Astrocyte (in vitro differentiated cells and primary cell): ENCODE measurements around the gene SH3BP4. TPM values are rescaled to one million over a fixed set of nuclear protein-coding genes. Genes with fewer than 3 reads are reported as not detected.
"Not testable (repeated sequence)": the region's sequence is repeated elsewhere in the genome, so short reads cannot be mapped to it uniquely, and the experiment has no call there.

Source experiments
- DNase-seq: peaks from one replicate; pipeline ENCODE4 v3.0.0-alpha.2; 2010; ENCODE audit warnings: low read depth
- FAIRE-seq: peaks from 2 replicates; lab custom pipeline; 2011; peaks lifted over from hg19 to GRCh38; lab: Jason Lieb, UNC
- H2AFZ ChIP-seq: 2 replicates; pipeline ENCODE4 v1.6.0; 2012; ENCODE audit warnings: low read depth, low read length, inconsistent platforms
- H3K27ac ChIP-seq: 2 replicates; pipeline ENCODE4 v1.5.1; 2011; ENCODE audit warnings: low read depth, low read length, inconsistent platforms
- H3K27me3 ChIP-seq: 2 replicates; pipeline ENCODE4 v1.6.0; 2011; ENCODE audit warnings: low read length, inconsistent platforms; ENCODE audit not compliant: insufficient read depth
- H3K36me3 ChIP-seq: 2 replicates; pipeline ENCODE4 v1.5.1; 2011; ENCODE audit warnings: low read length, inconsistent platforms; ENCODE audit not compliant: insufficient read depth
- H3K4me1 ChIP-seq: 2 replicates; pipeline ENCODE4 v1.5.1; 2011; ENCODE audit warnings: low read length, inconsistent platforms; ENCODE audit not compliant: insufficient read depth
- H3K4me2 ChIP-seq: 2 replicates; pipeline ENCODE4 v1.6.0; 2012; ENCODE audit warnings: low read length, inconsistent platforms
- H3K4me3 ChIP-seq: 2 replicates; pipeline ENCODE4 v1.5.1; 2011; ENCODE audit warnings: low read depth, mild to moderate bottlenecking, low read length, inconsistent platforms; ENCODE audit not compliant: insufficient read depth
- H3K79me2 ChIP-seq: 2 replicates; pipeline ENCODE4 v1.6.0; 2012; ENCODE audit warnings: mild to moderate bottlenecking, low read length, inconsistent platforms; ENCODE audit not compliant: insufficient read depth
- H3K9ac ChIP-seq: 2 replicates; pipeline ENCODE4 v1.6.0; 2012; ENCODE audit warnings: mild to moderate bottlenecking, low read length, inconsistent platforms
- H3K9me3 ChIP-seq: 2 replicates; pipeline ENCODE4 v1.5.1; 2012; ENCODE audit warnings: low read depth, mild to moderate bottlenecking, low read length, inconsistent platforms; ENCODE audit not compliant: insufficient read depth
- H4K20me1 ChIP-seq: 2 replicates; pipeline ENCODE4 v1.6.0; 2012; ENCODE audit warnings: low read length, inconsistent platforms; ENCODE audit not compliant: insufficient read depth
- H3K27ac Mint-ChIP-seq: one replicate; pipeline ENCODE4 v1.8.0; 2021; ENCODE audit warnings: mild to moderate bottlenecking, mixed read lengths; ENCODE audit not compliant: unreplicated experiment
- H3K27me3 Mint-ChIP-seq: one replicate; pipeline ENCODE4 v1.8.0; 2021; ENCODE audit warnings: low read depth, mixed read lengths; ENCODE audit not compliant: unreplicated experiment
- H3K36me3 Mint-ChIP-seq: one replicate; pipeline ENCODE4 v1.8.0; 2021; ENCODE audit warnings: low read depth, mixed read lengths; ENCODE audit not compliant: unreplicated experiment
- H3K4me1 Mint-ChIP-seq: one replicate; pipeline ENCODE4 v1.8.0; 2021; ENCODE audit warnings: low read depth, mixed read lengths; ENCODE audit not compliant: unreplicated experiment
- H3K4me3 Mint-ChIP-seq: one replicate; pipeline ENCODE4 v1.8.0; 2021; ENCODE audit warnings: mild to moderate bottlenecking, moderate library complexity, mixed read lengths; ENCODE audit not compliant: unreplicated experiment
- H3K9me3 Mint-ChIP-seq: one replicate; pipeline ENCODE4 v1.8.0; 2021; ENCODE audit warnings: mild to moderate bottlenecking, mixed read lengths; ENCODE audit not compliant: unreplicated experiment
- EZH2 ChIP-seq: IDR thresholded peaks from 2 replicates; pipeline ENCODE4 v1.6.1; 2012; ENCODE audit warnings: mild to moderate bottlenecking, low read length, inconsistent platforms; ENCODE audit not compliant: insufficient read depth
- total RNA-seq: library from RNA; stranded (reverse); gene quantifications from 2 replicates; pipeline ENCODE4 v1.2.1, GENCODE V29; 2021
- TF ChIP-seq, protein P1 (sequence below): IDR thresholded peaks from 2 replicates; pipeline ENCODE4 v1.5.1; 2011; ENCODE audit warnings: low read depth, mild to moderate bottlenecking, inconsistent platforms, low read length, moderate library complexity; ENCODE audit not compliant: insufficient read depth

The SH3BP4 gene
- total RNA-seq, 1 donor from 2014 or later, result 127 TPM

DNA sequence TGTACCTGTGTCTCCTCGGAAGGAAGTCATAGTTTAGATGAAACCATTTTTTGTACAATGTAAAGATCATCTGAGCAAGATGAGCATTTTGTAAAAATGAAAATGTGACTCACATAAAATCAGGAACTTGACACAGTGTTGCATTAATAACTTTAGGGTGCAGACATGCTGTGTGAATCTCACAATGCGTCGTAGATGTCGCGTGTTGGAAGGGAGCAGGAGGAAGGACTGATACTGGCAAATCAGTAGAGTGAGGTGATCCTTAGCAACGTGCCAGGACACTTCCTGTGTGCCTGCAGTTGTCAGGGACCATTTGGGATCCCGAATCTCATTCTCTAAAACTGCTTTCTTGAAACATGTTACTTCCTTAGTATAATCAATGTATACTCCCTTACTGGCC is 103.1 kb downstream of the SH3BP4 start:
- Histone ChIP-seq H3K9ac (no peak overlapping the region), H4K20me1 (peaks cover 59% of the 10 kb centered on the region), H3K4me2 (no peak overlapping the region), H3K79me2 (peaks cover 38% of the 10 kb centered on the region), H3K36me3 (peaks cover 47% of the 10 kb centered on the region), H3K27me3 (no peaks in the 10 kb centered on the region), H3K27ac (peak overlapping the region; percentile 20), H3K9me3 (no peaks in the 10 kb centered on the region), H3K4me1 (peaks cover 32% of the 10 kb centered on the region), H2AFZ (no peak overlapping the region), H3K4me3 (no peak overlapping the region)
- TF ChIP-seq EZH2, result no peak
- H3K36me3 Mint-ChIP-seq, result peaks cover 20% of the 10 kb centered on the region
- DNase-seq (no peak), FAIRE-seq (no peak)
- no peak overlapping the region for H3K4me3 Mint-ChIP-seq
- no peak overlapping the region for H3K27ac Mint-ChIP-seq
- H3K27me3 Mint-ChIP-seq, result no peaks in the 10 kb centered on the region
- H3K4me1 Mint-ChIP-seq, result peaks cover 21% of the 10 kb centered on the region
- peaks cover 5% of the 10 kb centered on the region for H3K9me3 Mint-ChIP-seq

DNA sequence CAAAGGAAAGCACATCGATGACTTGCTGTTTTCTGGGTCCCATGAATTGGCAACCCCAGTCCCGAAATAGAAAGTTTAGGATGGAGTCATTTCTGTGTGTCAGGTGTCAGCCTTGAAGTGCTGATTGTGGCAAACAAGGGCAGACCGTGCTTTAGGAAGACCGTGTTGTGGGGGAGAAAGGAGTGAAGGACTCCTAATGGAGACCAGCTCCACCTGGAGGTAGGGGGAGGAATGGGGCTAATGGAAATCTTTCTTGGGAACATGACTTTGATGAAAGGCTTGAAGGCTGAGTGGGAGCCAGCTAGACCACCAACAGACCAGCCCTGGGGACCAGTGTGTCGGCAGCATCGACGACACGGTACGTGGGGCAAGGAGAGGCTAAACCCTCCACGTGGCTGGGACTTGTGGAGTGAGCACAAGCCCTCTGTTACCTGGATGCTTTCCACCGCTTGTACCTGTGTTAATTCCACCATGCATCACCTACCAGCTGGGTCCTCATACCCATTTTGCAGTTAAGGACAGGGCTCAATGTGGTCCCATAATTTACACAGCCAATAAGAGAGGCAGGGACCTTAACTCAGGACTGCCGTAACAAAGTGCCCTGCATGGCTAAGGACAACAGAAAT is 104.2 kb downstream of the SH3BP4 start:
- Histone ChIP-seq H2AFZ (no peak overlapping the region), H3K4me1 (peaks cover 23% of the 10 kb centered on the region), H3K36me3 (peaks cover 47% of the 10 kb centered on the region), H3K79me2 (peaks cover 30% of the 10 kb centered on the region), H3K9me3 (no peaks in the 10 kb centered on the region), H4K20me1 (peaks cover 53% of the 10 kb centered on the region), H3K4me3 (no peak overlapping the region), H3K9ac (no peak overlapping the region), H3K4me2 (no peak overlapping the region), H3K27me3 (no peaks in the 10 kb centered on the region), H3K27ac (no peak overlapping the region)
- H3K4me1 Mint-ChIP-seq, result peaks cover 13% of the 10 kb centered on the region
- FAIRE-seq (no peak), DNase-seq (no peak)
- TF ChIP-seq, protein P1, sequence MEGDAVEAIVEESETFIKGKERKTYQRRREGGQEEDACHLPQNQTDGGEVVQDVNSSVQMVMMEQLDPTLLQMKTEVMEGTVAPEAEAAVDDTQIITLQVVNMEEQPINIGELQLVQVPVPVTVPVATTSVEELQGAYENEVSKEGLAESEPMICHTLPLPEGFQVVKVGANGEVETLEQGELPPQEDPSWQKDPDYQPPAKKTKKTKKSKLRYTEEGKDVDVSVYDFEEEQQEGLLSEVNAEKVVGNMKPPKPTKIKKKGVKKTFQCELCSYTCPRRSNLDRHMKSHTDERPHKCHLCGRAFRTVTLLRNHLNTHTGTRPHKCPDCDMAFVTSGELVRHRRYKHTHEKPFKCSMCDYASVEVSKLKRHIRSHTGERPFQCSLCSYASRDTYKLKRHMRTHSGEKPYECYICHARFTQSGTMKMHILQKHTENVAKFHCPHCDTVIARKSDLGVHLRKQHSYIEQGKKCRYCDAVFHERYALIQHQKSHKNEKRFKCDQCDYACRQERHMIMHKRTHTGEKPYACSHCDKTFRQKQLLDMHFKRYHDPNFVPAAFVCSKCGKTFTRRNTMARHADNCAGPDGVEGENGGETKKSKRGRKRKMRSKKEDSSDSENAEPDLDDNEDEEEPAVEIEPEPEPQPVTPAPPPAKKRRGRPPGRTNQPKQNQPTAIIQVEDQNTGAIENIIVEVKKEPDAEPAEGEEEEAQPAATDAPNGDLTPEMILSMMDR, result peak; percentile 35
- no peak for TF ChIP-seq EZH2
- peak overlapping the region; percentile 63 for H3K27ac Mint-ChIP-seq
- H3K9me3 Mint-ChIP-seq, result peaks cover 6% of the 10 kb centered on the region
- no peaks in the 10 kb centered on the region for H3K27me3 Mint-ChIP-seq
- H3K36me3 Mint-ChIP-seq, result peaks cover 21% of the 10 kb centered on the region
- H3K4me3 Mint-ChIP-seq, result no peak overlapping the region

DNA sequence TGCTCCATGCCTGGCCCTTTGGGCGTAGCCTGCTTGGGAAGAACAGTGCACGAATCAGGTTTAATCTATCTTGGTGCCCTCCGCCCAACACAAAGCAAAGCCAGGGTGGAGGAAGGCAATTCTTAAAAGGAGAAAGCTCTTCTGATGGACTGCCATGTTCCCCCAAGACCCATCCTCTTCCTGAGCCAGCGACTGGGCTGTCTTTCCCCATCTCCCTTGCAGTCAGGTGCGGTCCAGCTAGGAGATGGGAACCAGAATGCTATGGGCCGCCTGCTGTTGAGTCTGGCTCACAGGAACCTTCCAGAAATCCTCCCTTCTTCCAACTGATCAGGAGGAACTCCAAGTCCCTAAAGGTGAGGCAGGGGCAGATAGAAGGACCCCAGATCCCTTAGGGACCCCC is 105.0 kb downstream of the SH3BP4 start:
- Histone ChIP-seq H3K36me3 (peaks cover 44% of the 10 kb centered on the region), H3K27ac (no peak overlapping the region), H3K4me2 (no peak overlapping the region), H3K4me1 (peaks cover 15% of the 10 kb centered on the region), H3K9ac (no peak overlapping the region), H3K27me3 (no peaks in the 10 kb centered on the region), H3K4me3 (no peak overlapping the region), H3K9me3 (no peaks in the 10 kb centered on the region), H4K20me1 (peaks cover 45% of the 10 kb centered on the region), H2AFZ (no peak overlapping the region), H3K79me2 (peaks cover 22% of the 10 kb centered on the region)
- H3K27ac Mint-ChIP-seq, result no peak overlapping the region
- FAIRE-seq, result no peak
- no peak overlapping the region for H3K4me3 Mint-ChIP-seq
- H3K36me3 Mint-ChIP-seq, result peaks cover 21% of the 10 kb centered on the region
- peaks cover 3% of the 10 kb centered on the region for H3K27me3 Mint-ChIP-seq
- peaks cover 6% of the 10 kb centered on the region for H3K9me3 Mint-ChIP-seq
- peaks cover 5% of the 10 kb centered on the region for H3K4me1 Mint-ChIP-seq
- no peak for DNase-seq
- TF ChIP-seq, protein P1, result no peak
- TF ChIP-seq EZH2, result no peak

DNA sequence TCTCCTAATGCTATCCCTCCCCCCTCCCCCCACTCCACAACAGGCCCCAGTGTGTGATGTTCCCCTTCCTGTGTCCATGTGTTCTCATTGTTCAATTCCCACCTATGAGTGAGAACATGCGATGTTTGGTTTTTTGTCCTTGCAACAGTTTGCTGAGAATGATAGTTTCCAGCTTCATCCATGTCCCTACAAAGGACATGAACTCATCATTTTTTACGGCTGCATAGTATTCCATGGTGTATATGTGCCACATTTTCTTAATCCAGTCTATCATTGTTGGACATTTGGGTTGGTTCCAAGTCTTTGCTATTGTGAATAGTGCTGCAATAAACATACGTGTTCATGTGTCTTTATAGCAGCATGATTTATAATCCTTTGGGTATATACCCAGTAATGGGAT is 105.8 kb downstream of the SH3BP4 start:
- H3K27ac ChIP-seq, H2AFZ ChIP-seq, H3K9ac ChIP-seq, H3K4me2 ChIP-seq, H3K9me3 Mint-ChIP-seq, DNase-seq, H3K4me1 Mint-ChIP-seq, H3K27ac Mint-ChIP-seq, H3K9me3 ChIP-seq, H3K4me3 Mint-ChIP-seq, H3K4me3 ChIP-seq, FAIRE-seq, H3K27me3 Mint-ChIP-seq, H3K27me3 ChIP-seq: not testable (repeated sequence)
- Histone ChIP-seq H3K4me1 (peaks cover 10% of the 10 kb centered on the region), H4K20me1 (peaks cover 37% of the 10 kb centered on the region), H3K79me2 (peaks cover 15% of the 10 kb centered on the region), H3K36me3 (peaks cover 39% of the 10 kb centered on the region)
- peaks cover 19% of the 10 kb centered on the region for H3K36me3 Mint-ChIP-seq
